GM12878 (cell line): Measurements from ENCODE around the gene MESD. TPM values are rescaled to one million over a fixed set of nuclear protein-coding genes. Genes with fewer than 3 reads are reported as not detected.

Source experiments
- ESRRA ChIP-seq: IDR thresholded peaks from 2 replicates; pipeline ENCODE4 v1.6.1; 2012; ENCODE audit warnings: mild to moderate bottlenecking, low read length, improper control_type of control experiment
- NRF1 ChIP-seq: conservative IDR thresholded peaks from 2 replicates; pipeline ENCODE4 v1.6.1; 2011; ENCODE audit warnings: mild to moderate bottlenecking, low read depth, low read length, improper control_type of control experiment
- PAX8 ChIP-seq: fragments of 450-650 bp; IDR thresholded peaks from 2 replicates; pipeline ENCODE4 v1.6.1; 2017; ENCODE audit warnings: mild to moderate bottlenecking, moderate library complexity
- SIX5 ChIP-seq: IDR thresholded peaks from 2 replicates; pipeline ENCODE4 v1.6.1; 2011; ENCODE audit warnings: mild to moderate bottlenecking, low read depth, low read length, moderate library complexity; ENCODE audit not compliant: severe bottlenecking
- SUPT20H ChIP-seq: IDR thresholded peaks from 2 replicates; pipeline ENCODE4 v1.6.1; 2011; ENCODE audit warnings: low read depth, mild to moderate bottlenecking, low read length, moderate library complexity, borderline replicate concordance; ENCODE audit not compliant: control insufficient read depth
- ZNF217 ChIP-seq: fragments of 450-650 bp; IDR thresholded peaks from 2 replicates; pipeline ENCODE4 v1.6.1; 2017; ENCODE audit warnings: antibody characterized with exemption, mild to moderate bottlenecking
- polyA plus RNA-seq, 11 experiments: library from polyadenylated mRNA; depleted of rRNA in 4 of 11; unstranded in 6 of 11; stranded (reverse) in 5 of 11; fragments of >200 nt; fragmentation: Nextera tagmentation in 4 of 11; fragmentation: Illumina TruSeq in 1 of 11; extraction: Ambion mirVana in 4 of 11; extraction: Trizol in 1 of 11; gene quantifications; 1 replicate in 1 of 11; 2 replicates in 10 of 11; pipeline versions ENCODE4 v1.2.1 to v1.2.3, GENCODE V29; 2011 to 2016; ENCODE audit warnings: inconsistent platforms in 2 of 11, missing spikeins in 2 of 11, low read depth in 1 of 11
- total RNA-seq, 4 experiments: library from RNA; depleted of rRNA in 3 of 4; stranded (reverse); fragments of >200 nt in 3 of 4; fragmentation: Illumina TruSeq in 1 of 4; extraction: Trizol in 1 of 4; gene quantifications; 2 replicates each; pipeline versions ENCODE4 v1.2.1 to v1.2.3, GENCODE V29; 2013 to 2021
- TF ChIP-seq, protein P1 (sequence below): fragments of 450-650 bp; formaldehyde crosslinking; IDR thresholded peaks from 2 replicates; pipeline ENCODE4 v1.4.0; 2022; ENCODE audit warnings: mild to moderate bottlenecking, moderate library complexity
- TF ChIP-seq, protein P2 (sequence below): fragments of 450-650 bp; IDR thresholded peaks from 2 replicates; pipeline ENCODE4 v1.6.1; 2018; ENCODE audit warnings: mild to moderate bottlenecking, low read depth, moderate library complexity; ENCODE audit not compliant: partially characterized antibody
- TF ChIP-seq, protein P3 (sequence below): fragments of 450-650 bp; IDR thresholded peaks from 2 replicates; pipeline ENCODE4 v1.6.1; 2018; ENCODE audit warnings: borderline replicate concordance, mild to moderate bottlenecking; ENCODE audit not compliant: partially characterized antibody
- TF ChIP-seq, protein P4 (sequence below): IDR thresholded peaks from 2 replicates; pipeline ENCODE4 v1.6.1; 2012; ENCODE audit warnings: improper control_type of control experiment, low read depth, low read length; ENCODE audit not compliant: insufficient replicate concordance
- TF ChIP-seq, protein P5 (sequence below): fragments of 150-350 bp; IDR thresholded peaks from 2 replicates; pipeline ENCODE4 v1.6.1; 2016; ENCODE audit warnings: low read depth, low read length

MESD gene
- total and polyA plus RNA-seq, 10 of the 15 experiments (the other 5 are each of a cell fraction or from before 2014, with no cell fraction given): 10.2 to 39.8 (median 20.9) TPM

DNA sequence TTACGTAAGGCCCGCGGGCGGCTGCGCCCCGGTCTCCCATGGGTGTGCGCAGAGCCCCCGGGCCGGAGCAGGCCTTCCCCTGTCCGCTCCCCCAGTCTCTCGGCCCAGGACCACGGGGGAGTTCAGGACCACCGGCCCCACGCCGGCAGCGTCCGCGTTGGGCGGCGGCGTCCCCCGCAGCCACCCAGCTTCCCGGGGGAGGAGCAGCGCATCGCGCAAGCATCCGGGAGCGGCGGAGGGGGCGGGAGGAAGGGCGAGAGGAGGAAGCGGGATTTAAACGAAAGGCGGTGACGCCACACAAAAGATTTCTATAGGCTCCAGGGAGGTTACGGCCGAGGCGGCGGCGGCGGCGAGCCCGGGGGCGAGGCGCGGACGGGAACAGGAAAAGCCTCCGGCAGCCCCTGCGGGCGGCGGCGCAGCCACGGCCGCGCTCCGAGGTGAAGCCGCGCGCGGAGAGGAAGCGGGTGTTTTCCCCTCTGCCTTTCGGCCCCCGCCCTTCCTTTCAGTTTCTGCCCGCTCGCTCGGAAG, 11.1 kb upstream of the MESD start, which contains the start of gene TLNRD1 (continued):
- TF ChIP-seq, protein P1, sequence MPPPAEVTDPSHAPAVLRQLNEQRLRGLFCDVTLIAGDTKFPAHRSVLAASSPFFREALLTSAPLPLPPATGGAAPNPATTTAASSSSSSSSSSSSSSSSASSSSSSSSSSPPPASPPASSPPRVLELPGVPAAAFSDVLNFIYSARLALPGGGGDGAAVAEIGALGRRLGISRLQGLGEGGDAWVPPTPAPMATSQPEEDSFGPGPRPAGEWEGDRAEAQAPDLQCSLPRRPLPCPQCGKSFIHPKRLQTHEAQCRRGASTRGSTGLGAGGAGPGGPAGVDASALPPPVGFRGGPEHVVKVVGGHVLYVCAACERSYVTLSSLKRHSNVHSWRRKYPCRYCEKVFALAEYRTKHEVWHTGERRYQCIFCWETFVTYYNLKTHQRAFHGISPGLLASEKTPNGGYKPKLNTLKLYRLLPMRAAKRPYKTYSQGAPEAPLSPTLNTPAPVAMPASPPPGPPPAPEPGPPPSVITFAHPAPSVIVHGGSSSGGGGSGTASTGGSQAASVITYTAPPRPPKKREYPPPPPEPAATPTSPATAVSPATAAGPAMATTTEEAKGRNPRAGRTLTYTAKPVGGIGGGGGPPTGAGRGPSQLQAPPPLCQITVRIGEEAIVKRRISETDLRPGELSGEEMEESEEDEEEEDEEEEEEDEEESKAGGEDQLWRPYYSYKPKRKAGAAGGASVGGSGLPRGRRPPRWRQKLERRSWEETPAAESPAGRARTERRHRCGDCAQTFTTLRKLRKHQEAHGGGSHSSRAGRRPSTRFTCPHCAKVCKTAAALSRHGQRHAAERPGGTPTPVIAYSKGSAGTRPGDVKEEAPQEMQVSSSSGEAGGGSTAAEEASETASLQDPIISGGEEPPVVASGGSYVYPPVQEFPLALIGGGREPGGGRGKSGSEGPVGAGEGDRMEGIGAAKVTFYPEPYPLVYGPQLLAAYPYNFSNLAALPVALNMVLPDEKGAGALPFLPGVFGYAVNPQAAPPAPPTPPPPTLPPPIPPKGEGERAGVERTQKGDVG (CRISPR knock-in tag): no peak
- TF ChIP-seq, protein P2, sequence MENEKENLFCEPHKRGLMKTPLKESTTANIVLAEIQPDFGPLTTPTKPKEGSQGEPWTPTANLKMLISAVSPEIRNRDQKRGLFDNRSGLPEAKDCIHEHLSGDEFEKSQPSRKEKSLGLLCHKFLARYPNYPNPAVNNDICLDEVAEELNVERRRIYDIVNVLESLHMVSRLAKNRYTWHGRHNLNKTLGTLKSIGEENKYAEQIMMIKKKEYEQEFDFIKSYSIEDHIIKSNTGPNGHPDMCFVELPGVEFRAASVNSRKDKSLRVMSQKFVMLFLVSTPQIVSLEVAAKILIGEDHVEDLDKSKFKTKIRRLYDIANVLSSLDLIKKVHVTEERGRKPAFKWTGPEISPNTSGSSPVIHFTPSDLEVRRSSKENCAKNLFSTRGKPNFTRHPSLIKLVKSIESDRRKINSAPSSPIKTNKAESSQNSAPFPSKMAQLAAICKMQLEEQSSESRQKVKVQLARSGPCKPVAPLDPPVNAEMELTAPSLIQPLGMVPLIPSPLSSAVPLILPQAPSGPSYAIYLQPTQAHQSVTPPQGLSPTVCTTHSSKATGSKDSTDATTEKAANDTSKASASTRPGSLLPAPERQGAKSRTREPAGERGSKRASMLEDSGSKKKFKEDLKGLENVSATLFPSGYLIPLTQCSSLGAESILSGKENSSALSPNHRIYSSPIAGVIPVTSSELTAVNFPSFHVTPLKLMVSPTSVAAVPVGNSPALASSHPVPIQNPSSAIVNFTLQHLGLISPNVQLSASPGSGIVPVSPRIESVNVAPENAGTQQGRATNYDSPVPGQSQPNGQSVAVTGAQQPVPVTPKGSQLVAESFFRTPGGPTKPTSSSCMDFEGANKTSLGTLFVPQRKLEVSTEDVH: no peak
- TF ChIP-seq NRF1: no peak
- TF ChIP-seq ESRRA: no peak
- TF ChIP-seq, protein P3, sequence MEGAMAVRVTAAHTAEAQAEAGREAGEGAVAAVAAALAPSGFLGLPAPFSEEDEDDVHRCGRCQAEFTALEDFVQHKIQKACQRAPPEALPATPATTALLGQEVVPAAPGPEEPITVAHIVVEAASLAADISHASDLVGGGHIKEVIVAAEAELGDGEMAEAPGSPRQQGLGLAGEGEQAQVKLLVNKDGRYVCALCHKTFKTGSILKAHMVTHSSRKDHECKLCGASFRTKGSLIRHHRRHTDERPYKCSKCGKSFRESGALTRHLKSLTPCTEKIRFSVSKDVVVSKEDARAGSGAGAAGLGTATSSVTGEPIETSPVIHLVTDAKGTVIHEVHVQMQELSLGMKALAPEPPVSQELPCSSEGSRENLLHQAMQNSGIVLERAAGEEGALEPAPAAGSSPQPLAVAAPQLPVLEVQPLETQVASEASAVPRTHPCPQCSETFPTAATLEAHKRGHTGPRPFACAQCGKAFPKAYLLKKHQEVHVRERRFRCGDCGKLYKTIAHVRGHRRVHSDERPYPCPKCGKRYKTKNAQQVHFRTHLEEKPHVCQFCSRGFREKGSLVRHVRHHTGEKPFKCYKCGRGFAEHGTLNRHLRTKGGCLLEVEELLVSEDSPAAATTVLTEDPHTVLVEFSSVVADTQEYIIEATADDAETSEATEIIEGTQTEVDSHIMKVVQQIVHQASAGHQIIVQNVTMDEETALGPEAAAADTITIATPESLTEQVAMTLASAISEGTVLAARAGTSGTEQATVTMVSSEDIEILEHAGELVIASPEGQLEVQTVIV: no peak
- TF ChIP-seq, protein P4, sequence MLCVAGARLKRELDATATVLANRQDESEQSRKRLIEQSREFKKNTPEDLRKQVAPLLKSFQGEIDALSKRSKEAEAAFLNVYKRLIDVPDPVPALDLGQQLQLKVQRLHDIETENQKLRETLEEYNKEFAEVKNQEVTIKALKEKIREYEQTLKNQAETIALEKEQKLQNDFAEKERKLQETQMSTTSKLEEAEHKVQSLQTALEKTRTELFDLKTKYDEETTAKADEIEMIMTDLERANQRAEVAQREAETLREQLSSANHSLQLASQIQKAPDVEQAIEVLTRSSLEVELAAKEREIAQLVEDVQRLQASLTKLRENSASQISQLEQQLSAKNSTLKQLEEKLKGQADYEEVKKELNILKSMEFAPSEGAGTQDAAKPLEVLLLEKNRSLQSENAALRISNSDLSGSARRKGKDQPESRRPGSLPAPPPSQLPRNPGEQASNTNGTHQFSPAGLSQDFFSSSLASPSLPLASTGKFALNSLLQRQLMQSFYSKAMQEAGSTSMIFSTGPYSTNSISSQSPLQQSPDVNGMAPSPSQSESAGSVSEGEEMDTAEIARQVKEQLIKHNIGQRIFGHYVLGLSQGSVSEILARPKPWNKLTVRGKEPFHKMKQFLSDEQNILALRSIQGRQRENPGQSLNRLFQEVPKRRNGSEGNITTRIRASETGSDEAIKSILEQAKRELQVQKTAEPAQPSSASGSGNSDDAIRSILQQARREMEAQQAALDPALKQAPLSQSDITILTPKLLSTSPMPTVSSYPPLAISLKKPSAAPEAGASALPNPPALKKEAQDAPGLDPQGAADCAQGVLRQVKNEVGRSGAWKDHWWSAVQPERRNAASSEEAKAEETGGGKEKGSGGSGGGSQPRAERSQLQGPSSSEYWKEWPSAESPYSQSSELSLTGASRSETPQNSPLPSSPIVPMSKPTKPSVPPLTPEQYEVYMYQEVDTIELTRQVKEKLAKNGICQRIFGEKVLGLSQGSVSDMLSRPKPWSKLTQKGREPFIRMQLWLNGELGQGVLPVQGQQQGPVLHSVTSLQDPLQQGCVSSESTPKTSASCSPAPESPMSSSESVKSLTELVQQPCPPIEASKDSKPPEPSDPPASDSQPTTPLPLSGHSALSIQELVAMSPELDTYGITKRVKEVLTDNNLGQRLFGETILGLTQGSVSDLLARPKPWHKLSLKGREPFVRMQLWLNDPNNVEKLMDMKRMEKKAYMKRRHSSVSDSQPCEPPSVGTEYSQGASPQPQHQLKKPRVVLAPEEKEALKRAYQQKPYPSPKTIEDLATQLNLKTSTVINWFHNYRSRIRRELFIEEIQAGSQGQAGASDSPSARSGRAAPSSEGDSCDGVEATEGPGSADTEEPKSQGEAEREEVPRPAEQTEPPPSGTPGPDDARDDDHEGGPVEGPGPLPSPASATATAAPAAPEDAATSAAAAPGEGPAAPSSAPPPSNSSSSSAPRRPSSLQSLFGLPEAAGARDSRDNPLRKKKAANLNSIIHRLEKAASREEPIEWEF: no peak
- TF ChIP-seq, protein P5, sequence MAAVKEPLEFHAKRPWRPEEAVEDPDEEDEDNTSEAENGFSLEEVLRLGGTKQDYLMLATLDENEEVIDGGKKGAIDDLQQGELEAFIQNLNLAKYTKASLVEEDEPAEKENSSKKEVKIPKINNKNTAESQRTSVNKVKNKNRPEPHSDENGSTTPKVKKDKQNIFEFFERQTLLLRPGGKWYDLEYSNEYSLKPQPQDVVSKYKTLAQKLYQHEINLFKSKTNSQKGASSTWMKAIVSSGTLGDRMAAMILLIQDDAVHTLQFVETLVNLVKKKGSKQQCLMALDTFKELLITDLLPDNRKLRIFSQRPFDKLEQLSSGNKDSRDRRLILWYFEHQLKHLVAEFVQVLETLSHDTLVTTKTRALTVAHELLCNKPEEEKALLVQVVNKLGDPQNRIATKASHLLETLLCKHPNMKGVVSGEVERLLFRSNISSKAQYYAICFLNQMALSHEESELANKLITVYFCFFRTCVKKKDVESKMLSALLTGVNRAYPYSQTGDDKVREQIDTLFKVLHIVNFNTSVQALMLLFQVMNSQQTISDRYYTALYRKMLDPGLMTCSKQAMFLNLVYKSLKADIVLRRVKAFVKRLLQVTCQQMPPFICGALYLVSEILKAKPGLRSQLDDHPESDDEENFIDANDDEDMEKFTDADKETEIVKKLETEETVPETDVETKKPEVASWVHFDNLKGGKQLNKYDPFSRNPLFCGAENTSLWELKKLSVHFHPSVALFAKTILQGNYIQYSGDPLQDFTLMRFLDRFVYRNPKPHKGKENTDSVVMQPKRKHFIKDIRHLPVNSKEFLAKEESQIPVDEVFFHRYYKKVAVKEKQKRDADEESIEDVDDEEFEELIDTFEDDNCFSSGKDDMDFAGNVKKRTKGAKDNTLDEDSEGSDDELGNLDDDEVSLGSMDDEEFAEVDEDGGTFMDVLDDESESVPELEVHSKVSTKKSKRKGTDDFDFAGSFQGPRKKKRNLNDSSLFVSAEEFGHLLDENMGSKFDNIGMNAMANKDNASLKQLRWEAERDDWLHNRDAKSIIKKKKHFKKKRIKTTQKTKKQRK: no peak
- TF ChIP-seq ZNF217: no peak
- no peak for TF ChIP-seq SIX5
- TF ChIP-seq PAX8: no peak
- no peak for TF ChIP-seq SUPT20H
